ENCODE measurements around the gene KRT33B.
"Not testable (repeated sequence)": the region's sequence is repeated elsewhere in the genome, so short reads cannot be mapped to it uniquely, and the experiment has no call there.

The KRT33B gene

GRCh38 chr17:41354536-41354935, 15.1 kb downstream of the KRT33B start:
- Histone ChIP-seq H3K9me2 (replicated peaks; ENCODE audit: insufficient read depth, low read length) (no peaks in the 10 kb centered on the region), H3K4me2 (ENCODE audit: low read depth, low read length, poor library complexity, severe bottlenecking) (no peak overlapping the region), H3K79me2 (ENCODE audit: insufficient read depth, low read length) (no peaks in the 10 kb centered on the region), H3K36me3 (ENCODE audit: low read length) (no peaks in the 10 kb centered on the region), H3F3A (ENCODE audit: insufficient read depth) (no peaks in the 10 kb centered on the region), H3K27me3 (ENCODE audit: low read length) (no peaks in the 10 kb centered on the region), H3K27ac (ENCODE audit: low read depth, low read length) (no peak overlapping the region), H3K9me3 (ENCODE audit: insufficient read depth, low read length) (no peaks in the 10 kb centered on the region), H3K4me3 (ENCODE audit: insufficient read depth, low read length, poor library complexity, severe bottlenecking) (no peak overlapping the region), H3K9ac (ENCODE audit: low read length) (no peak overlapping the region), H4K20me1 (ENCODE audit: low read depth, low read length) (no peaks in the 10 kb centered on the region), H2AFZ (ENCODE audit: low read depth, low read length, severe bottlenecking) (no peak overlapping the region)
- no peak for TF ChIP-seq CTCF (IDR thresholded peaks at IDR 0.05; ENCODE audit: insufficient read depth, low read length, poor library complexity, severe bottlenecking)
- no peak for TF ChIP-seq EZH2phosphoT487 (conservative IDR thresholded peaks at IDR 0.05; ENCODE audit: low read length)

GRCh38 chr17:41352597-41353366, 16.8 kb downstream of the KRT33B start:
- no peaks in the 10 kb centered on the region for H3F3A ChIP-seq (ENCODE audit: insufficient read depth)
- H3K36me3 ChIP-seq (ENCODE audit: low read length): no peaks in the 10 kb centered on the region
- H2AFZ ChIP-seq (ENCODE audit: low read depth, low read length, severe bottlenecking): no peak overlapping the region
- H3K9ac ChIP-seq (ENCODE audit: low read length): no peak overlapping the region
- H3K27ac ChIP-seq (ENCODE audit: low read depth, low read length): no peak overlapping the region
- no peaks in the 10 kb centered on the region for H3K9me2 ChIP-seq (replicated peaks; ENCODE audit: insufficient read depth, low read length)
- H3K4me2 ChIP-seq (ENCODE audit: low read depth, low read length, poor library complexity, severe bottlenecking): no peak overlapping the region
- no peaks in the 10 kb centered on the region for H3K79me2 ChIP-seq (ENCODE audit: insufficient read depth, low read length)
- H3K27me3 ChIP-seq (ENCODE audit: low read length): no peaks in the 10 kb centered on the region
- no peaks in the 10 kb centered on the region for H3K9me3 ChIP-seq (ENCODE audit: insufficient read depth, low read length)
- H4K20me1 ChIP-seq (ENCODE audit: low read depth, low read length): no peaks in the 10 kb centered on the region
- TF ChIP-seq CTCF (IDR thresholded peaks at IDR 0.05; ENCODE audit: insufficient read depth, low read length, poor library complexity, severe bottlenecking): no peak
- no peak for TF ChIP-seq EZH2phosphoT487 (conservative IDR thresholded peaks at IDR 0.05; ENCODE audit: low read length)
- H3K4me3 ChIP-seq (ENCODE audit: insufficient read depth, low read length, poor library complexity, severe bottlenecking): no peak overlapping the region

- Histone ChIP-seq H3K9ac (ENCODE audit: low read length) (no peak overlapping the region), H3K4me2 (ENCODE audit: low read depth, low read length, poor library complexity, severe bottlenecking) (no peak overlapping the region)
Measured at GRCh38 chr17:41351177-41351576, 18.4 kb downstream of the KRT33B start.

GRCh38 chr17:41350381-41350878, 19.2 kb downstream of the KRT33B start, which contains the start of gene KRT33A:
KRT33A (minus strand) TSS chr17:41350828; CDS start chr17:41350767, 61 bp downstream.
- H3K4me3 ChIP-seq (ENCODE audit: insufficient read depth, low read length, poor library complexity, severe bottlenecking); H3K36me3 ChIP-seq (ENCODE audit: low read length); H3K9me2 ChIP-seq (replicated peaks; ENCODE audit: insufficient read depth, low read length): not testable (repeated sequence)

More at GRCh38 chr17:41351177-41351576, 18.4 kb downstream of the KRT33B start:
- H3K9me3 ChIP-seq (ENCODE audit: insufficient read depth, low read length): no peaks in the 10 kb centered on the region
- H3K4me3 ChIP-seq (ENCODE audit: insufficient read depth, low read length, poor library complexity, severe bottlenecking): no peak overlapping the region
- no peaks in the 10 kb centered on the region for H3K36me3 ChIP-seq (ENCODE audit: low read length)
- H3K27ac ChIP-seq (ENCODE audit: low read depth, low read length): no peak overlapping the region
- H2AFZ ChIP-seq (ENCODE audit: low read depth, low read length, severe bottlenecking): no peak overlapping the region
- H3K79me2 ChIP-seq (ENCODE audit: insufficient read depth, low read length): no peaks in the 10 kb centered on the region
- H3F3A ChIP-seq (ENCODE audit: insufficient read depth): no peaks in the 10 kb centered on the region
- no peak for TF ChIP-seq EZH2phosphoT487 (conservative IDR thresholded peaks at IDR 0.05; ENCODE audit: low read length)
- no peak for TF ChIP-seq CTCF (IDR thresholded peaks at IDR 0.05; ENCODE audit: insufficient read depth, low read length, poor library complexity, severe bottlenecking)
- no peaks in the 10 kb centered on the region for H3K27me3 ChIP-seq (ENCODE audit: low read length)
- H3K9me2 ChIP-seq (replicated peaks; ENCODE audit: insufficient read depth, low read length): no peaks in the 10 kb centered on the region
- no peaks in the 10 kb centered on the region for H4K20me1 ChIP-seq (ENCODE audit: low read depth, low read length)

More at GRCh38 chr17:41350381-41350878, 19.2 kb downstream of the KRT33B start, which contains the start of gene KRT33A:
- not testable (repeated sequence) for H3K27ac ChIP-seq (ENCODE audit: low read depth, low read length); H2AFZ ChIP-seq (ENCODE audit: low read depth, low read length, severe bottlenecking); H3F3A ChIP-seq (ENCODE audit: insufficient read depth); H3K9ac ChIP-seq (ENCODE audit: low read length); H3K27me3 ChIP-seq (ENCODE audit: low read length); H3K4me2 ChIP-seq (ENCODE audit: low read depth, low read length, poor library complexity, severe bottlenecking); H3K9me3 ChIP-seq (ENCODE audit: insufficient read depth, low read length); H4K20me1 ChIP-seq (ENCODE audit: low read depth, low read length); H3K79me2 ChIP-seq (ENCODE audit: insufficient read depth, low read length)

Measured in SU-DHL-6 (cell line).